Endometrium (tissue), 2 donors: Measurements from ENCODE around the gene RALGAPA2.

Source experiments
- FAIRE-seq: peaks from 2 replicates; lab custom pipeline; 2012; peaks lifted over from hg19 to GRCh38; lab: Jason Lieb, UNC
- donor health status: control.
- donor health status: control.

RALGAPA2 gene

DNA sequence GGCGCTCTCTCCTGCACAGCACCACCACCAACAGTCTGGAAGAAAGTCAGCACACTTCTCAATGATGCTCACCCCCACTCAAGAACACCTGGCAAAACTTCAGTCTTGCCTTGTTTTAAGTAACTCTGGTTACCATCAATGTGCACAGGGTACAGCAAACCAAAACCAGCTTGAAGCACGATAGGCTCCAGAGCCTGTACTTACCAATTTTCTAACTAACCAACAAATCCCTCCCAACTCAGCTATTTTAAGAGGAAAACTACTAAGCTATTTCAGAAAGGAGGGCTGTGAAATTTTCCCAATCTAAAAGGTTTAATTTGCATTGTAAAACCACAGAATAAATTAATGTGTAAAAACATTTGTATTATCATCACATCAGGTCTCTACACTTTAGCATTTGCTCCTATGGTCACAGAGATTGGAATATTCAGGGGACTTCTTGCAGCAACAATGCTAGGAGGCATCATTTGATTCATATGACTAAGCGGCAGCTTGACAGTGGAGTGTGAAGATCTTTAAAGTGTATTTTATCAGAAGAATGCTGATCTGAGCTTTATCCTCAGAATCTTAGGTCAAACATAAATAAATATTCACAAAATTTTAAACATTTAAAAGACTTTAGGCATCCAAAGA, 82.8 kb downstream of the RALGAPA2 start:
- FAIRE-seq: no peak

GRCh38 chr20:20628314-20628713, 84.1 kb downstream of the RALGAPA2 start:
- no peak for FAIRE-seq

DNA sequence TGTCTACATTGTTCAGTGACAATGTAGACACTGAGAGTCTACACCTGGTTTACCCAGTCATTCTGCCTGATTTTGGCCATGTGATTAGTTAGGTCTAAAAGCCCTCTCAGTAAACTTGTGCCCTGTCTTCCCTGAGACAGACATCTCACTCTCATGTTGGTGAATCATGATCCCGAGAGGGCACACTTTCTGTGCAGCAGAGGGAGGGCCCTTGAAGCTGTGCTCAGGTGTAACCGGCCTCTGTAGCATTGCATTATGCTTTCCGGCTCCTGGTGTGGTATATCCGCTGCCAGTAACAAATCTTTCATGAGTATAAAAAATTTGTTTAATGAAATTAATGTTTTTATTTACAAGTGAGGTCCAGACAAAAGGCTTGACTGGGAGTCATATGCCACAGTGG, 85.0 kb downstream of the RALGAPA2 start:
- FAIRE-seq: no peak

DNA sequence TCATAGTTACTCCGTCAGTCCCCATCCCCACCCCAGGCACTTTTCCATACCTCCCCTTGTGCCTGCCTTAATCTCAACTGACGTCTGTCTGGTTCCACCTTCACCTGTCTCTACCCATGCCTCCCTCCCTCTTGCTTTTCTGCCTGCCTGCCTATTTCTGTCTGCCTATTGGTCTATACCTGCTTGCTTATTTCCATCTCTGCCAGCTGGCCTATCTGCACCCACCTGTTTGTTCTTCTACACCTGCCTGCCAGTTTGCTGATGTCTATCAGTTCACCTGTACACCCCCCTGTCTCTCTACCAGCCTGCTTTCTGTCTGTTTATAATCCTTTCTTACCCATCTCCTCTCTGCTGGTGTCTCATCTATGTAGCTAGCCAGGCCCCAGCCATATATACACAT, 87.5 kb downstream of the RALGAPA2 start:
- no peak for FAIRE-seq

DNA sequence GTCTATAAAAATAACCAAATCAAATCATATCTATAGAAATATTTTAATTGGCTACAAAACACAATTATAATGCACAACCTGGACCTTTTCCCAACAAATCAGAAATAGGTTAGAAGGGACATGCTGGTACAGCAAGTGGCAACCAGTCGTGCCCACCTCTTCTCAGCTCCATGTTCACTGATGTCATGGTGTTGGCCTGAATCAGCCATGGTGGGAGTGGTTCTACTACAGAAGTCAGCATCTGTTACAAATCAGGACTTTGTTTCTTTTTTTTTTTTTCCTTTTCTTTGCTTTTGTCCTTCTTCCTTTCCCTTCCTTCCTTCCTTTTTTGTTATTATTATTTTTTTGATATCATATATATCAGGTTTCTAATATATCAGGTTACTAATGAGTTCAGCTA, 91.2 kb downstream of the RALGAPA2 start:
- no peak for FAIRE-seq

GRCh38 chr20:20614391-20614790, 98.1 kb downstream of the RALGAPA2 start:
- FAIRE-seq: no peak

DNA sequence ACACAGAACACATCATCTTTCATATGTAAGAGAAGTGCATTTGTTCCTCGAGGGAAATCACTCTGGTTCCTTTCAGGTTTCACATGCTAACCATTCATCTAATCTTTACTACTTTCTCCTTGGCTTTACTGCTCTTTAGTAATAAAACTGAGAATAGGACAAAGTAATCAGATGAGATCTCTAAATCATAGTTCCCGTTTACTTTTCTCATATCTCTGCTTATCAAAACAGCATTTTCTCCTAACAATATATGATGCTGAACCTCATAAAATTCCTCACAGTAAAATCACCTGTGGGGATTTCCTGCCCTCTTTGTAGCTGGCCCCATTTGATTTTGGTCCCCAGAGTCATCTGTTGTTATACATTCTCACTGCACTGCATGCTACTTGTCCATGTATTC, 100.2 kb downstream of the RALGAPA2 start:
- no peak for FAIRE-seq

GRCh38 chr20:20611167-20611566, 101.3 kb downstream of the RALGAPA2 start:
- peak; percentile 50 for FAIRE-seq

DNA sequence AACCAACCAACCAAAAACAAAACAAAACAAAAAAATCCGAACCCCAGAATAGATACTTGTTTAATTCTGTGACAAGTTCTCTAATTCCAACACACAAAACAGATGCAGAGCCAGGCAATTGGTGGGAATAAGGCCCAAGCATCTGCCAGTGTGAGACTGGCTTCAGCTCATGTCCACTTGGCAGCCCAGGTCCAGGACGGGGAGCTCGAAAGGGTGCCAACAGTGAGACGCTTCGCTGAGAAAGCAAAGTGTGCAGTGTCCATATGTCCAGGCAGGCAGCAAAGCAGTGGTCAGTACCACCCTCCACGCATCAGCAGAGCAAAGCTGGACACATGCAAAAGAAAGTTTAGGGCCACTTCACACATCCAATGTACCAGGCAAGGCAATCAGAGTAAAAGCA, 102.9 kb downstream of the RALGAPA2 start:
- no peak for FAIRE-seq

DNA sequence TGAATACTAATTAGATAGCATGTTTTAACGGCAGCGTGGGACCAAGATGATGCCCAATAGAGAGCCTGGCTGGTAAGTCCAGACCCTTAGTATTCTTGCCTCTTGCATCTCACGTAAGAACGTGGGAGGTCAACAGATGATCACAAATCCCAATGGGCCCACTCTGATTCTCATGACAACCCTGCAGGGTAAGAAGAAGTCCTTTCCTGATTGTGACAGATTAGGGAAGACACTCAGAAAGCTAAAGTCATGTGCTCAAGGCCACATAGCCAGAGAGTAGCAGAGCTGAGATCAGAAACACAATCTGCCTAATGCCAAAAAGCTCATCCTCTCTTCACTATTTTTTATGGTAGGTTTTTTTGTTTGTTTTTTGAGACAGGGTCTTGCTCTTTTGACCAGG, 103.8 kb downstream of the RALGAPA2 start:
- FAIRE-seq: no peak

- FAIRE-seq: no peak
These were observed 104.4 kb downstream of the RALGAPA2 start for GRCh38 chr20:20608041-20608440.

DNA sequence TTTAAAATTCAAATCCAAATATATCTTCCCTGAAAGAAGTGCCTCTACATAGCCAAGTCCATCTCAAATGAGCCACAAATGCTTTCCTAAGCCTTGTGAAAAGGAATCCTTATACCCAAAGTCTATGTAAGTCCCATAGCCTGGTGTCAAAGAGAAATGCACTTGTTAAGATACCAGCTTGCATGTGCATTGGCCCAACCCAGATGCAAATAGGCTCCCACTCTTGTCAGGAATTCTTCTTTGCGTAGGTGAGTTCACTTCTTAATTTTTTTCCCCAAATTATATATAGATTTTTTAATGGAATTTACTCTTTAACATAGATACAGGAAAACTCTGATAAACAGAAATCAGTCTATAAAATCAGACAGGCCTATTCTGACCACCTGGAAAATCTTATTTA, 105.6 kb downstream of the RALGAPA2 start:
- FAIRE-seq: no peak

DNA sequence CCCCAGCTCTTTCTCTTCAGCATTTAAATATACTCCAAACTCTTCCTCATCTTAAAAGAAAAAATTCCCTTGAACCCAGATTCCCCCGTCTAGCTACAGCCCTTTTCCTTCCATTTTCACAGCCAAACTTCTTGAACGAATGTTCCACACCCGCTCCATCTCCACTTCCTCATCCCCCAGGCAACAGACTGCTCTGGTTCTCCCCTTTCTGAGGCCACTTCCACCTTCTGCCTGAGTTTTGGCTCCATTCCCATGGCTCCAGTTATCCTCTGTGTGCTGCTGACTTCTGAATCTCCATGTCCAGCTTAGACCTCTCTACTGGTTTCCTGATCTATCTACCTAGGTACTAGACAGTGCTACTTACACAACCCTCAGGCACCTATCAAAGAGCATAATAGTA, 106.4 kb downstream of the RALGAPA2 start:
- no peak for FAIRE-seq

DNA sequence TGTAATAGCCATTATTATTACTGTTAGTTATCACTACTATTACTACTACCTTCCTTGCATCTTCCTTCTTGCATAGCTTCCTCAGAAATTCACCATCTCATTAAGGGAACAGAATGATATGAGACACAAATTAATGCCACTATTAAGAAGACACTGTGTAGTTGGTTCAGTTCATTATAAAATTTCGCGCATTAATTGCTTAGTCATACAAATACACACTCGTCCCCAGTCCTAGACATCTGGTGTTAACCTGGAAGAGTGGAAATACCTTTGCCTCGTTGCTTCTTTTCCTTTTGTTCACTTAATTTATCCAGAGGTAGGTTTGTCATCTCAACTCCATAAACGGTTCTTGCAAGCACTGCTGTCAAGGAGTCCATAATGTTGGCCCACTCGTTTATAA, 107.5 kb downstream of the RALGAPA2 start:
- FAIRE-seq: no peak

- no peak for FAIRE-seq
These were observed 108.1 kb downstream of the RALGAPA2 start for GRCh38 chr20:20604357-20604756.

DNA sequence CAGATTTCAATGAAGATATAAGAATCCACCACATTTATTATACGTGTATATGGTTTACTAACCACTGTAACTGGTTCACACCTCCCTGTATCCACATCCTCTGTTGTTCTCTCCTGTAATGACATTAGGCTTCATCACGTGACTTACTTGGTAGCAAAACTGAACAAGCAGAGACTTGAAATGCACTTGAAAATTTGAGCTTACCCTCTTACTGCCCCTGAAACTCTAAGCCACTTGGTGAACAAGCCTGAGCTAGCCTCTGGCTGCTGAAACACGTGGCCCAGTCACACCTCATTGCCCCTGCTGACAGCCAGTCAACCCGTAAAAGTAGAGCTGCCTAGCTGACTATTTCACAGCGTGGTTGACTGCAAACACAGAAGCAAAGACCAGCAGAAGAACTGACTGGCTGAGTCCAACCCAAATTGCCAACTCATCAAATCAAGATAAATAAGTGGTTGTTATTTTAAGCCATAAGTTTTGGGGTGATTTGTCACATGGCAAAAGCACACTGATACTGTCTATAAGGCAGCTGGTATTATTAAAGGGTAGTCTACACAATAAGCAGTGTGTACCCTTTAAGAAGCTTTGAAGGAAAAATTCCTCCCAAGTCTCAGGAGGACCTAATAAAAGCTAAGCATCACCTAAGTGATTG, 109.0 kb downstream of the RALGAPA2 start:
- FAIRE-seq: no peak

- FAIRE-seq: no peak
These were observed 114.5 kb downstream of the RALGAPA2 start for GRCh38 chr20:20597966-20598365.

- peak; percentile 89 for FAIRE-seq
These were observed 118.3 kb downstream of the RALGAPA2 start for GRCh38 chr20:20594171-20594530.

DNA sequence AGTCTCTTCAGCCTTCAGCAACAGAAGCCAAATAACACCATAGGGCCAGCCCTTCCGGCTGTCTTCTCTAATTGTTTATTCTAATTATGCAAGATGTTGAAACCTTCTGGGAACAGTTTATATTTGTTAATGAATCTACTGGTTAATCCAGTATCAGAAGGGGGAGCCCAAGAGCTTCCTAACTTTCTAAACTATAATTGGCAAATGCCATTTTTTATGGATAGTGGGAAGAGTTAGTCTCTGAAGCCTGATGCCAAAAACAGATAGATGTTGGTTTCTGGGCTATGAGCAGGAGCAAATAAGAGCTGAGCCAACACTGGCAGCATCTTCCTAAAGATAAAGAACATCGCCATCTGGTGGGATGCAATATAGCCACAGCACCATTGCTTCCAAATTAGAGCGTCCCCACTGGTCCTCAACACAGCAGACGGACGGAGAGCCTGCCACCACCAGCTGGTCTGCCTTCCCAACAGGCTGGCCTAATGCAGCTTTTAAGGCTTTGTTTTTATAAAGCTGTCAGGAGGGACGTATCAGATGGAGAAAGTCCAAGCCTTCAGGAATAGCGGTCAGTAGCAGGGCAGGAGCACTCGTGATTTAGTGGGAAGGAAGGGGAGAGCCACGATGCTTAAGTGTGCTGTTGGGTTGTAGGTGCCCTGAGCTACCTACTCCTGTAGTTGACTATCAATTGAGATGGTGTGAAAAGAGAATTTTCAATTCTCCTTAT, 118.8 kb downstream of the RALGAPA2 start:
- no peak for FAIRE-seq

- FAIRE-seq: no peak
These were observed 127.3 kb downstream of the RALGAPA2 start for GRCh38 chr20:20585146-20585545.

DNA sequence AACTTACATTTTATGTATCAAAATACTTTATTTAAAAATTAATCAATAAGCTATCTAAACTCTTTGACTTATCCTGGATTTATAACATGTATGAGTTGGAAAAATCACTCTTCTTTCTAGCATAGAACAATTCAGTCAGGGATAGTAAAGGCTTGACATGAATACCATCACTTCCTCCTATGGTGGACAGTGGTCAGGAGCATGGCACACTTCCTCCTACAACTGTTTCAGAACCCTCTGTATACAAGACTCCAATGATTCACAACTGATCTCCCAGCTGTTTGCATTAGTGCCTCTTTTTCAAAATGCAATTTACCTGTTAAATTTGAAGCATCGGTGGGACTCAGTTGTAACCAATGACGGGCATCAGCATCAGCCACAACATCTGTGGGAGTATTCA, 129.7 kb downstream of the RALGAPA2 start:
- FAIRE-seq: no peak

GRCh38 chr20:20580139-20580538, 132.3 kb downstream of the RALGAPA2 start:
- FAIRE-seq: no peak

DNA sequence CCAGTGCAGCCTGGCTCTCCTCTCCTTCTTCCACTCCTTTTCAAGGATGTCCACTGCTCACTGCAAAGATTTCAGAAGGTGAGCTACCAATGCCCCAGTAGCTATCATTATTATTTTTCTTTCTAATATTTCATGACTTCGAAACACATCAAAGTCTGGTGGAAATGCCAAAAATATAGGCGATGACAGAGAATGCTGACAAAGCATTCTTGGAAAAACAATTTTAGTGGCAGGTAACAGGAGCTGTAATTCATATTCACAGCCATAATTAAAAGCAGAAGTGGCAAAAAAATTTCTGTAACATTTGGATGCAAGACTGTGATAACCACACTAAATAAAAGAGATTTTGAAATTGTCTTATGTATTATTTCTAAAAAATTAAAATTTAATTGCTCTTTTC, 133.6 kb downstream of the RALGAPA2 start:
- no peak for FAIRE-seq

DNA sequence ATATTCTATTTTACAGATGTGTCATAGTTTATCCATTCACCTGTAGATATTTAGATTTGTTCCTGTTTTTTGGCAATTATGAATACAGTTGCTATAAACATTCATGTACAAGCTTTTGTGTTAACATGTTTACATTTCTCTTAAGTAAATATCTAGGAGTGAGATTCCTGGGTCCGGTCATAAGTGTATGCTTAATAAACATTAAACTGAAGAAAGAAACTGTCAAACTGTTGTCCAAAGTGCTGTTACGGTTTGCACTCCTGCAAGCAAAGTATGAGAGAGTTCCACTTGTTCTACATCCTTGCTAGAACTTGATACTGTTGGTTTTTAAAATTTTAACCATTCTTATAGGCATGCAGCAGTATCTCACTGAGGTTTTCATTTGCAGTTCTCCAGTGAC, 138.6 kb downstream of the RALGAPA2 start:
- no peak for FAIRE-seq
